HepG2 (cell line): ENCODE measurements around the gene ALPK3. TPM values are rescaled to one million over a fixed set of nuclear protein-coding genes. Genes with fewer than 3 reads are reported as not detected.
A peak's percentile ranks its signal among the peaks of the same experiment; 100 is the strongest.

Experiments
- ARHGAP35 ChIP-seq: sonication (generic); formaldehyde crosslinking; IDR thresholded peaks from 2 replicates; pipeline ENCODE4 v1.9.0; 2022; ENCODE audit warnings: mild to moderate bottlenecking, inconsistent platforms, moderate library complexity, missing genetic modification reagents, borderline replicate concordance
- ATF1 ChIP-seq: IDR thresholded peaks from 2 replicates; pipeline ENCODE4 v1.6.1; 2016; ENCODE audit warnings: mild to moderate bottlenecking, control low read depth
- ATRX ChIP-seq: sonication (generic); formaldehyde crosslinking; IDR thresholded peaks from 2 replicates; pipeline ENCODE4 v1.4.0; 2020; ENCODE audit warnings: missing genetic modification reagents, borderline replicate concordance
- CCAR2 ChIP-seq: fragments of 200-400 bp; formaldehyde crosslinking; optimal IDR thresholded peaks from 2 replicates; pipeline ENCODE3; 2018; ENCODE audit warnings: low read depth, mild to moderate bottlenecking, low read length, moderate library complexity
- CREB1 ChIP-seq, 2 experiments: fragments of 450-650 bp in 1 of 2; IDR thresholded peaks; 2 replicates each; pipeline ENCODE4 v1.6.1; 2016 to 2017; ENCODE audit warnings: control low read depth in 1 of 2, mild to moderate bottlenecking in 1 of 2, missing compliant biosample characterization in 1 of 2, missing genetic modification characterization in 1 of 2
- FOXP1 ChIP-seq, 2 experiments: fragments of 450-650 bp in 1 of 2; IDR thresholded peaks; 2 replicates each; pipeline ENCODE4 v1.6.1; 2017 to 2018; ENCODE audit warnings: antibody characterized with exemption in 1 of 2
- MIER2 ChIP-seq: IDR thresholded peaks from 2 replicates; pipeline ENCODE4 v1.6.1; 2016; ENCODE audit warnings: missing biosample characterization, missing genetic modification reagents
- ZNF382 ChIP-seq: sonication (generic); formaldehyde crosslinking; IDR thresholded peaks from 2 replicates; pipeline ENCODE4 v1.5.0; 2020; ENCODE audit warnings: missing genetic modification reagents, mild to moderate bottlenecking, borderline replicate concordance
- ZNF431 ChIP-seq: sonication (generic); formaldehyde crosslinking; IDR thresholded peaks from 2 replicates; pipeline ENCODE4 v1.9.0; 2022; ENCODE audit warnings: missing genetic modification reagents, low read depth, mild to moderate bottlenecking, borderline replicate concordance
- ZSCAN12 ChIP-seq: sonication (generic); formaldehyde crosslinking; IDR thresholded peaks from 2 replicates; pipeline ENCODE4 v1.9.0; 2021; ENCODE audit warnings: mild to moderate bottlenecking, missing genetic modification reagents
- polyA plus RNA-seq, 8 experiments: library from polyadenylated mRNA; depleted of rRNA in 3 of 8; stranded (reverse) in 7 of 8; unstranded in 1 of 8; fragments of >200 nt; fragmentation: Illumina TruSeq in 4 of 8; extraction: Trizol in 4 of 8; gene quantifications; 2 replicates each; pipeline versions ENCODE4 v1.2.1 to v1.2.3, GENCODE V29; 2011 to 2016; ENCODE audit warnings: low read depth in 4 of 8, missing spikeins in 1 of 8, mixed read lengths in 1 of 8; ENCODE audit not compliant: insufficient read depth in 1 of 8
- total RNA-seq, 5 experiments: library from RNA; depleted of rRNA; stranded (reverse); fragments of >200 nt; fragmentation: Illumina TruSeq; extraction: Trizol; gene quantifications; 2 replicates each; pipeline ENCODE4 v1.2.3, GENCODE V29; 2016; ENCODE audit warnings: low read depth in 1 of 5
- TF ChIP-seq, protein P1 (sequence below): sonication (generic); formaldehyde crosslinking; IDR thresholded peaks from 2 replicates; pipeline ENCODE4 v1.4.0; 2020; ENCODE audit warnings: missing genetic modification reagents
- TF ChIP-seq, protein P2 (sequence below): IDR thresholded peaks from 2 replicates; pipeline ENCODE4 v1.6.1; 2016; ENCODE audit warnings: mild to moderate bottlenecking
- TF ChIP-seq, protein P3 (sequence below): sonication (generic); formaldehyde crosslinking; IDR thresholded peaks from 2 replicates; pipeline ENCODE4 v1.9.0; 2021; ENCODE audit warnings: missing genetic modification reagents, mild to moderate bottlenecking, borderline replicate concordance
- TF ChIP-seq, protein P4 (sequence below): IDR thresholded peaks from 2 replicates; pipeline ENCODE4 v1.6.1; 2016; ENCODE audit warnings: missing biosample characterization, missing genetic modification reagents, low read depth
- TF ChIP-seq, protein P5 (sequence below): sonication (generic); formaldehyde crosslinking; IDR thresholded peaks from 2 replicates; pipeline ENCODE4 v1.8.0; 2022; ENCODE audit warnings: missing genetic modification reagents, mild to moderate bottlenecking, moderate library complexity, borderline replicate concordance
- TF ChIP-seq, protein P6 (sequence below): sonication (generic); formaldehyde crosslinking; IDR thresholded peaks from 2 replicates; pipeline ENCODE4 v1.5.0; 2020; ENCODE audit warnings: mild to moderate bottlenecking, missing genetic modification reagents

ALPK3 gene
- total and polyA plus RNA-seq, 2 of the 13 experiments (the other 11 are each of a cell fraction or from before 2014, with no cell fraction given): 0.04 to 0.42 TPM

DNA sequence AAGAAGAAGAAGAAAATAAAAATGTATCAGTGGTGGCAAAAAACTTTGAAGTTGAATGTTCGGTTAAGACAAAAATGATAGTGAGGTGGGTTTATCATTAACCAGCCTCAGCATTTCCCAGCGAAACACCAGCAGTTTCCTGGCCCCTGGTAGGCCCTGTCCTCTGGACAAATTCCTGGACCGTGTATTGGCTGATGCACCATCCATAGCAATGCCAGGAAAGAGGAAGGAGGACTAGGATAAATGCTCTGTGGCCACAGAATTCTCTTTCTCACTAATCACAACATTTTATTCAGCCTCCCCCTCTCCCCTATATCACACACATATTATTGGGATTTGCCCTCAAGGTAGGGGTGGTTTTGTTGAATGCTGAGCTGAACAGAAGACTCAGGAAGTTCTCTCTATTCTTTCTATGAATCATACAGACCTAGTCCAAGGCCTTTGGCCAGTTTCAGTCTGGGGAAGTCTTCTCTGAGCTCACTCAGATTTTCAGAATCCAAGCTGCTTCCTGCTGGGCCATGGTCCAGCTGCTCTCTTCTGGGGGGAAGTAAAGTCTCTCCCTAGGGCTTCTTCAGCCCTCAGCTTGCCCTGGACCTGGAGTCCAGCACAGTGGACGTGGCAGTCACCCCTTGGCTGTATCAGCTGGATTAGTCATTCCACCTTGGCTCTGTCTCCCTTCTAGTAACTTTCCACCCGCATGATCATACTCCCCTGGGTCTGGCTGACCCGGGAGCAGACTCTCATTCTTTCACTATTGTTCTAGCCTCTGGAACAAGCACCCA lies 94.9 kb downstream of the ALPK3 start (continued):
- no peak for TF ChIP-seq MIER2
- TF ChIP-seq ZNF431: no peak
- TF ChIP-seq, protein P1, sequence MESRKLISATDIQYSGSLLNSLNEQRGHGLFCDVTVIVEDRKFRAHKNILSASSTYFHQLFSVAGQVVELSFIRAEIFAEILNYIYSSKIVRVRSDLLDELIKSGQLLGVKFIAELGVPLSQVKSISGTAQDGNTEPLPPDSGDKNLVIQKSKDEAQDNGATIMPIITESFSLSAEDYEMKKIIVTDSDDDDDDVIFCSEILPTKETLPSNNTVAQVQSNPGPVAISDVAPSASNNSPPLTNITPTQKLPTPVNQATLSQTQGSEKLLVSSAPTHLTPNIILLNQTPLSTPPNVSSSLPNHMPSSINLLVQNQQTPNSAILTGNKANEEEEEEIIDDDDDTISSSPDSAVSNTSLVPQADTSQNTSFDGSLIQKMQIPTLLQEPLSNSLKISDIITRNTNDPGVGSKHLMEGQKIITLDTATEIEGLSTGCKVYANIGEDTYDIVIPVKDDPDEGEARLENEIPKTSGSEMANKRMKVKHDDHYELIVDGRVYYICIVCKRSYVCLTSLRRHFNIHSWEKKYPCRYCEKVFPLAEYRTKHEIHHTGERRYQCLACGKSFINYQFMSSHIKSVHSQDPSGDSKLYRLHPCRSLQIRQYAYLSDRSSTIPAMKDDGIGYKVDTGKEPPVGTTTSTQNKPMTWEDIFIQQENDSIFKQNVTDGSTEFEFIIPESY (CRISPR knock-in tag): no peak
- no peak for TF ChIP-seq ATF1 (CRISPR knock-in tag)
- TF ChIP-seq, protein P2, sequence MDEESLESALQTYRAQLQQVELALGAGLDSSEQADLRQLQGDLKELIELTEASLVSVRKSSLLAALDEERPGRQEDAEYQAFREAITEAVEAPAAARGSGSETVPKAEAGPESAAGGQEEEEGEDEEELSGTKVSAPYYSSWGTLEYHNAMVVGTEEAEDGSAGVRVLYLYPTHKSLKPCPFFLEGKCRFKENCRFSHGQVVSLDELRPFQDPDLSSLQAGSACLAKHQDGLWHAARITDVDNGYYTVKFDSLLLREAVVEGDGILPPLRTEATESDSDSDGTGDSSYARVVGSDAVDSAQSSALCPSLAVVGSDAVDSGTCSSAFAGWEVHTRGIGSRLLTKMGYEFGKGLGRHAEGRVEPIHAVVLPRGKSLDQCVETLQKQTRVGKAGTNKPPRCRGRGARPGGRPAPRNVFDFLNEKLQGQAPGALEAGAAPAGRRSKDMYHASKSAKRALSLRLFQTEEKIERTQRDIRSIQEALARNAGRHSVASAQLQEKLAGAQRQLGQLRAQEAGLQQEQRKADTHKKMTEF (CRISPR knock-in tag): peak; percentile 47
- TF ChIP-seq, protein P3, sequence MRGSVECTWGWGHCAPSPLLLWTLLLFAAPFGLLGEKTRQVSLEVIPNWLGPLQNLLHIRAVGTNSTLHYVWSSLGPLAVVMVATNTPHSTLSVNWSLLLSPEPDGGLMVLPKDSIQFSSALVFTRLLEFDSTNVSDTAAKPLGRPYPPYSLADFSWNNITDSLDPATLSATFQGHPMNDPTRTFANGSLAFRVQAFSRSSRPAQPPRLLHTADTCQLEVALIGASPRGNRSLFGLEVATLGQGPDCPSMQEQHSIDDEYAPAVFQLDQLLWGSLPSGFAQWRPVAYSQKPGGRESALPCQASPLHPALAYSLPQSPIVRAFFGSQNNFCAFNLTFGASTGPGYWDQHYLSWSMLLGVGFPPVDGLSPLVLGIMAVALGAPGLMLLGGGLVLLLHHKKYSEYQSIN: no peak
- no peak for TF ChIP-seq ZNF382 (CRISPR knock-in tag)
- no peak for TF ChIP-seq ARHGAP35 (CRISPR knock-in tag)
- TF ChIP-seq ATRX (CRISPR knock-in tag): no peak
- no peak for TF ChIP-seq FOXP1 (IDR thresholded peaks at IDR 0.05)
- TF ChIP-seq FOXP1 (CRISPR knock-in tag; IDR thresholded peaks at IDR 0.05): no peak
- TF ChIP-seq, protein P4, sequence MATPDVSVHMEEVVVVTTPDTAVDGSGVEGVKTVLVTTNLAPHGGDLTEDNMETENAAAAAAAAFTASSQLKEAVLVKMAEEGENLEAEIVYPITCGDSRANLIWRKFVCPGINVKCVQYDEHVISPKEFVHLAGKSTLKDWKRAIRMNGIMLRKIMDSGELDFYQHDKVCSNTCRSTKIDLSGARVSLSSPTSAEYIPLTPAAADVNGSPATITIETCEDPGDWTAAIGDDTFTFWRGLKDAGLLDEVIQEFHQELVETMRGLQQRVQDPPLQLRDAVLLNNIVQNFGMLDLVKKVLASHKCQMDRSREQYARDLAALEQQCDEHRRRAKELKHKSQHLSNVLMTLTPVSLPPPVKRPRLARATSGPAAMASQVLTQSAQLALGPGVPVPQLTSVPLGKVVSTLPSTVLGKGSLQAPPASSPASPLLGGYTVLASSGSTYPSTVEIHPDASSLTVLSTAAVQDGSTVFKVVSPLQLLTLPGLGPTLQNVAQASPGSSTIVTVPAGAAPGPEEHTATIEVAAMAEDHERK (CRISPR knock-in tag): no peak
- no peak for TF ChIP-seq CCAR2
- no peak for TF ChIP-seq CREB1 (IDR thresholded peaks at IDR 0.05)
- peak; percentile 63 for TF ChIP-seq CREB1 (CRISPR knock-in tag; IDR thresholded peaks at IDR 0.05)
- TF ChIP-seq, protein P5, sequence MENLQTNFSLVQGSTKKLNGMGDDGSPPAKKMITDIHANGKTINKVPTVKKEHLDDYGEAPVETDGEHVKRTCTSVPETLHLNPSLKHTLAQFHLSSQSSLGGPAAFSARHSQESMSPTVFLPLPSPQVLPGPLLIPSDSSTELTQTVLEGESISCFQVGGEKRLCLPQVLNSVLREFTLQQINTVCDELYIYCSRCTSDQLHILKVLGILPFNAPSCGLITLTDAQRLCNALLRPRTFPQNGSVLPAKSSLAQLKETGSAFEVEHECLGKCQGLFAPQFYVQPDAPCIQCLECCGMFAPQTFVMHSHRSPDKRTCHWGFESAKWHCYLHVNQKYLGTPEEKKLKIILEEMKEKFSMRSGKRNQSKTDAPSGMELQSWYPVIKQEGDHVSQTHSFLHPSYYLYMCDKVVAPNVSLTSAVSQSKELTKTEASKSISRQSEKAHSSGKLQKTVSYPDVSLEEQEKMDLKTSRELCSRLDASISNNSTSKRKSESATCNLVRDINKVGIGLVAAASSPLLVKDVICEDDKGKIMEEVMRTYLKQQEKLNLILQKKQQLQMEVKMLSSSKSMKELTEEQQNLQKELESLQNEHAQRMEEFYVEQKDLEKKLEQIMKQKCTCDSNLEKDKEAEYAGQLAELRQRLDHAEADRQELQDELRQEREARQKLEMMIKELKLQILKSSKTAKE (CRISPR knock-in tag): peak; percentile 27; the same call in 1 of the 2 replicates
- no peak for TF ChIP-seq ZSCAN12 (CRISPR knock-in tag)
- TF ChIP-seq, protein P6, sequence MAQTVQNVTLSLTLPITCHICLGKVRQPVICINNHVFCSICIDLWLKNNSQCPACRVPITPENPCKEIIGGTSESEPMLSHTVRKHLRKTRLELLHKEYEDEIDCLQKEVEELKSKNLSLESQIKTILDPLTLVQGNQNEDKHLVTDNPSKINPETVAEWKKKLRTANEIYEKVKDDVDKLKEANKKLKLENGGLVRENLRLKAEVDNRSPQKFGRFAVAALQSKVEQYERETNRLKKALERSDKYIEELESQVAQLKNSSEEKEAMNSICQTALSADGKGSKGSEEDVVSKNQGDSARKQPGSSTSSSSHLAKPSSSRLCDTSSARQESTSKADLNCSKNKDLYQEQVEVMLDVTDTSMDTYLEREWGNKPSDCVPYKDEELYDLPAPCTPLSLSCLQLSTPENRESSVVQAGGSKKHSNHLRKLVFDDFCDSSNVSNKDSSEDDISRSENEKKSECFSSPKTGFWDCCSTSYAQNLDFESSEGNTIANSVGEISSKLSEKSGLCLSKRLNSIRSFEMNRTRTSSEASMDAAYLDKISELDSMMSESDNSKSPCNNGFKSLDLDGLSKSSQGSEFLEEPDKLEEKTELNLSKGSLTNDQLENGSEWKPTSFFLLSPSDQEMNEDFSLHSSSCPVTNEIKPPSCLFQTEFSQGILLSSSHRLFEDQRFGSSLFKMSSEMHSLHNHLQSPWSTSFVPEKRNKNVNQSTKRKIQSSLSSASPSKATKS (CRISPR knock-in tag): no peak
